A549 (cell line): ENCODE results near the gene POLR1E. TPM values are rescaled to one million over a fixed set of nuclear protein-coding genes. Genes with fewer than 3 reads are reported as not detected.

Experiments
- ATAC-seq, 2 experiments: fragments of 200-7000 bp in 1 of 2; fragments of >200 bp in 1 of 2; cut with Nextera tagmentation in 1 of 2; cut with Tn5 transposase in 1 of 2; 3 replicates each; pipeline versions ENCODE4 v1.8.0 to v1.9.1; 2018 to 2020; ENCODE audit warnings: mild to moderate bottlenecking in 1 of 2, moderate library complexity in 1 of 2
- CTCF ChIA-PET: fragments of 300-600 bp; sonication (Branson Sonifier 250); formaldehyde crosslinking; extraction: SDS; loops from one replicate; lab custom pipeline; 2021; ENCODE audit warnings: antibody characterized with exemption, inconsistent platforms; lab: Yijun Ruan, JAX
- POLR2A ChIA-PET: fragments of 350-600 bp; formaldehyde crosslinking; extraction: SDS; loops from one replicate; lab custom pipeline; 2021; ENCODE audit warnings: antibody characterized with exemption, inconsistent platforms; lab: Yijun Ruan, JAX
- DNase-seq, 2 experiments: peaks; one replicate each; pipeline versions ENCODE4 v3.0.0 to v3.0.0-alpha.2; 2011 to 2016; ENCODE audit warnings: low read depth in 1 of 2, low spot score in 1 of 2
- FAIRE-seq: peaks from 2 replicates; lab custom pipeline; 2011; peaks lifted over from hg19 to GRCh38; lab: Jason Lieb, UNC
- H3K27ac ChIP-seq, 2 experiments: fragments of >200 bp; sonication (Bioruptor Twin); formaldehyde crosslinking; 3 replicates each; pipeline ENCODE4 v1.5.1; 2016 to 2017
- H3K4me1 ChIP-seq: fragments of >200 bp; sonication (Bioruptor Twin); formaldehyde crosslinking; 3 replicates; pipeline ENCODE4 v1.6.1; 2016
- H3K4me2 ChIP-seq: fragments of >200 bp; sonication (Bioruptor Twin); formaldehyde crosslinking; 3 replicates; pipeline ENCODE4 v1.6.1; 2016
- H3K4me3 ChIP-seq: fragments of >200 bp; sonication (Bioruptor Twin); formaldehyde crosslinking; 3 replicates; pipeline ENCODE4 v1.5.1; 2016
- H3K9me3 ChIP-seq: fragments of >200 bp; sonication (Bioruptor Twin); formaldehyde crosslinking; 3 replicates; pipeline ENCODE4 v1.6.1; 2016
- CEBPB ChIP-seq, 2 experiments: fragments of >200 bp in 1 of 2; sonication (Bioruptor Twin) in 1 of 2; formaldehyde crosslinking in 1 of 2; IDR thresholded peaks; 2 replicates each; pipeline ENCODE4 v1.6.1; 2012 to 2016
- CHD4 ChIP-seq: fragments of 200-600 bp; sonication (generic); IDR thresholded peaks from 2 replicates; pipeline ENCODE4 v1.6.1; 2016; ENCODE audit warnings: antibody characterized with exemption, mild to moderate bottlenecking, borderline replicate concordance
- ESRRA ChIP-seq: fragments of 150-350 bp; IDR thresholded peaks from 2 replicates; pipeline ENCODE4 v1.6.1; 2014; ENCODE audit warnings: mild to moderate bottlenecking, low read length, borderline replicate concordance
- GATA3 ChIP-seq: IDR thresholded peaks from 2 replicates; pipeline ENCODE4 v1.6.1; 2012; ENCODE audit warnings: borderline replicate concordance
- KDM5A ChIP-seq: fragments of 200-600 bp; sonication (generic); IDR thresholded peaks from 2 replicates; pipeline ENCODE4 v1.6.1; 2016; ENCODE audit warnings: antibody characterized with exemption, mild to moderate bottlenecking
- MAFK ChIP-seq: fragments of 450-650 bp; IDR thresholded peaks from 2 replicates; pipeline ENCODE4 v1.6.1; 2014; ENCODE audit not compliant: partially characterized antibody
- MYC ChIP-seq: IDR thresholded peaks from 2 replicates; pipeline ENCODE4 v1.6.1; 2012; ENCODE audit warnings: mild to moderate bottlenecking, inconsistent platforms, low read length, improper control_type of control experiment, borderline replicate concordance
- NFE2L2 ChIP-seq: fragments of 150-350 bp; conservative IDR thresholded peaks from 2 replicates; pipeline ENCODE4 v1.6.1; 2014; ENCODE audit warnings: low read length
- RCOR1 ChIP-seq: fragments of 150-350 bp; IDR thresholded peaks from 2 replicates; pipeline ENCODE4 v1.6.1; 2014; ENCODE audit warnings: antibody characterized with exemption, low read length, low read depth
- RFX5 ChIP-seq: fragments of 450-650 bp; IDR thresholded peaks from 2 replicates; pipeline ENCODE4 v1.7.1; 2014; ENCODE audit warnings: antibody characterized with exemption, mild to moderate bottlenecking, moderate library complexity
- TP53 ChIP-seq: fragments of 250-450 bp; sonication (Bioruptor Pico); IDR thresholded peaks from 2 replicates; pipeline ENCODE4 v1.5.0; 2021; ENCODE audit warnings: mild to moderate bottlenecking, moderate library complexity
- ZSCAN20 ChIP-seq: fragments of 250-450 bp; sonication (Bioruptor Pico); IDR thresholded peaks from 2 replicates; pipeline ENCODE4 v1.8.0; 2022; ENCODE audit warnings: mild to moderate bottlenecking, moderate library complexity
- WGBS: methylation state at CpG from one replicate; pipeline ENCODE4 v1.1.6; 2017; ENCODE audit errors: missing lambda C conversion rate; 5-methylcytosine and 5-hydroxymethylcytosine counted together
- polyA plus RNA-seq, 4 experiments: library from polyadenylated mRNA; depleted of rRNA in 3 of 4; stranded (reverse); fragments of >200 nt; fragmentation: RNase III in 1 of 4; extraction: RNeasy Plus Mini Kit Qiagen cat#74134 plus additional on column Dnase treatment in 1 of 4; gene quantifications; 2 replicates in 3 of 4; 3 replicates in 1 of 4; pipeline ENCODE4 v1.2.3, GENCODE V29; 2011 to 2017
- TF ChIP-seq, protein P1 (sequence below): fragments of >200 bp; sonication (Bioruptor Twin); formaldehyde crosslinking; IDR thresholded peaks from 2 replicates; pipeline ENCODE4 v1.6.1; 2016
- TF ChIP-seq, protein P2 (sequence below): fragments of >200 bp; sonication (Bioruptor Twin); formaldehyde crosslinking; IDR thresholded peaks from 3 replicates; pipeline ENCODE4 v1.6.1; 2016
- TF ChIP-seq, protein P3 (sequence below): IDR thresholded peaks from 2 replicates; pipeline ENCODE4 v1.6.1; 2012

POLR1E gene
- polyA plus RNA-seq, 2 of the 4 experiments (the other 2 are of a cell fraction) = 41.9 to 47.2 TPM

DNA sequence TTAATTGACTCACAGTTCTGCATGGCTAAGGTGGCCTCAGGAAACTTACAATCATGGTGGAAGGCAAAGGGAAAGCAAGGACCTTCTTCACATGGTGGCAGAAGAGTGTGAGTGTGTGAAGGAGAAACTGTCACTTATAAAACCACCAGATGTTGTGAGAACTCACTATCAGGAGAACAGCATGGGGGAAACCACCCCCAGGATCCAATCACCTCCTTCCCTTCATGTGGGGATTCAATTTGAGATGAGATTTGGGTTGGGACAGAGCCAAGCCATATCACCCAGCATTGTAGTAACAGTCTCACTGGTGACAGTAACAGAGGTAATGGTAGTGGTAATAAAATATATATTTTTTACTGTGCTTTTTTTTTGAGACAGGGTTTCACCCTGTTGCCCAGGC lies 38.6 kb upstream of the POLR1E start (continued):
- TF ChIP-seq CEBPB (IDR thresholded peaks at IDR 0.05) = no peak

DNA sequence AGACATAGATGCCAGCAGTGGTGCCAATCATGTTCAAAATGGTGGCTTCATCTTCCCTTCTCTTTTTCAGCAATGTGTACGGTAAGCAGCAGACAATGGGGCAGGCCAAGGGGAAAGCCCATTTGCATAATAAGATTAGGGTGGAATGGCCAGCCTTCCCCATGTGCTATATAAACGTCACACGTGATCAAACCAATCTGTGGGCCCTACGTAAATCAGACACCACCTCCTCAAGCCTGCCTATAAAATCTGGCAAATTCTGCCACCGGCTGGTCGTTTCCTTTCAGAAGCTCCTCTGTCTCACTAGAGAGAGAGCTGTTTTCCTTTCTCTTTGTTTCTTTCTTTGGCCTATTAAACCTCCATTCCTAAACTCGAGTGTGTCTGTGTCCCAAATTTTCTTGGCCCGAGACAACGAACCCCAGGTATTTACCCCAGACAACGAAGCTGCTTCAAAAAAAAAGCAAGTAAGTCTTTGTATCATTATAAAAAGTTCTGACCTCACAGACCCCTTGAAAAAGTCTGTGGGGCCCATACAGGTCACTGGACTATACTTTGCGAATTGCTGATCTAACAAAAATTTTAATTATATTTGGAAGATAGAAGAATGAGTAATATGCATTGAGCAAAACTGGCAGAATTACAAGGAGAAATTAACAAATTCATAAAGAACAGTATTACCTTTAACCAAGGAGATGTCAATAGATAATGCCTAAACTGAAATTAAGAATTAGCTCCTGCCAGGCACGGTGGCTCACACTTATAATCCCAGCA lies 35.7 kb upstream of the POLR1E start:
- ChIA-PET POLR2A (interaction anchor here (0.9 to 1.1 kb wide), 2 partner anchors 15 kb away, joined by 3 read pairs; partner anchors contain the start of gene ZBTB5), CTCF (interaction anchor here (0.6 to 1.9 kb wide), 6 partner anchors 8 to 149 kb away, joined by 3 to 7 read pairs (median 3); no protein-coding TSS in a partner anchor)
- Histone ChIP-seq H3K4me1 (peaks cover 35% of the 10 kb centered on the region), H3K4me3 (no peak overlapping the region), H3K27ac (no peak overlapping the region), H3K9me3 (no peaks in the 10 kb centered on the region), H3K4me2 (no peak overlapping the region)
- FAIRE-seq (no peak), ATAC-seq (no peak), DNase-seq (no peak)
- WGBS = 93% methylated on average over 12 of the region's 12 CpGs
- TF ChIP-seq RFX5 = no peak
- TF ChIP-seq, protein P1, sequence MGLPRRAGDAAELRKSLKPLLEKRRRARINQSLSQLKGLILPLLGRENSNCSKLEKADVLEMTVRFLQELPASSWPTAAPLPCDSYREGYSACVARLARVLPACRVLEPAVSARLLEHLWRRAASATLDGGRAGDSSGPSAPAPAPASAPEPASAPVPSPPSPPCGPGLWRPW = no peak
- TF ChIP-seq, protein P2, sequence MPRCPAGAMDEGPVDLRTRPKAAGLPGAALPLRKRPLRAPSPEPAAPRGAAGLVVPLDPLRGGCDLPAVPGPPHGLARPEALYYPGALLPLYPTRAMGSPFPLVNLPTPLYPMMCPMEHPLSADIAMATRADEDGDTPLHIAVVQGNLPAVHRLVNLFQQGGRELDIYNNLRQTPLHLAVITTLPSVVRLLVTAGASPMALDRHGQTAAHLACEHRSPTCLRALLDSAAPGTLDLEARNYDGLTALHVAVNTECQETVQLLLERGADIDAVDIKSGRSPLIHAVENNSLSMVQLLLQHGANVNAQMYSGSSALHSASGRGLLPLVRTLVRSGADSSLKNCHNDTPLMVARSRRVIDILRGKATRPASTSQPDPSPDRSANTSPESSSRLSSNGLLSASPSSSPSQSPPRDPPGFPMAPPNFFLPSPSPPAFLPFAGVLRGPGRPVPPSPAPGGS = no peak
- no peak for TF ChIP-seq NFE2L2
- TF ChIP-seq ZSCAN20 = no peak
- peak; percentile 71 for TF ChIP-seq MAFK
- no peak for TF ChIP-seq KDM5A

DNA sequence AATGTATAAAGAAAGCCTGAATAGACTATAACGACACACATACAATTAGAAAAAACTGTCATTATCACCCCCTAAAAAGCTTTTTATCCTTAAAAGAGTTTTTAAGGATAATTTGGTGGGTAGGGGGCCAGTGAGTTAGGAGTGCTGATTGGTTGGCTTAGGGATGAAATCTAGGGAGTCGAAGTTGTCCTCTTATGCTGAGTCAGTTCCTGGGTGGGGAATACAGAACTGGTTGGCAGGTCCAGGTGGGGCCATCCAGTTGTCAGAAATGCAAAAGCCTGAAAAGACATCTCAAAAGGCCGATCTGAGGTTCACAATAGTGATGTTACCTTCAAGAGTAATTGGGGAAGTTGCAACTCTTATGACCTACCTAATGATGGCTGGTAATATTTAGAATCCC lies 34.1 kb upstream of the POLR1E start:
- CTCF ChIA-PET = interaction anchor here (0.6 to 1.9 kb wide), 3 partner anchors 10 to 37 kb away, joined by 3 to 7 read pairs (median 3); no protein-coding TSS in a partner anchor
- POLR2A ChIA-PET = interaction anchor here (2.0 kb wide), 1 partner anchor 14 kb away, joined by 14 read pairs; the partner anchor contains the start of gene ZBTB5
- ATAC-seq (no peak), FAIRE-seq (no peak), DNase-seq (no peak)
- Histone ChIP-seq H3K4me2 (no peak overlapping the region), H3K9me3 (no peaks in the 10 kb centered on the region), H3K4me3 (no peak overlapping the region), H3K27ac (no peak overlapping the region), H3K4me1 (peaks cover 41% of the 10 kb centered on the region; the same call in 2 of the 3 replicates)
- TF ChIP-seq, protein P1 = no peak
- TF ChIP-seq ZSCAN20 (no peak), CHD4 (no peak), TP53 (CRISPR knock-in tag) (no peak), MAFK (peak; percentile 20)
- 79% methylated on average over 3 of the region's 3 CpGs for WGBS

DNA sequence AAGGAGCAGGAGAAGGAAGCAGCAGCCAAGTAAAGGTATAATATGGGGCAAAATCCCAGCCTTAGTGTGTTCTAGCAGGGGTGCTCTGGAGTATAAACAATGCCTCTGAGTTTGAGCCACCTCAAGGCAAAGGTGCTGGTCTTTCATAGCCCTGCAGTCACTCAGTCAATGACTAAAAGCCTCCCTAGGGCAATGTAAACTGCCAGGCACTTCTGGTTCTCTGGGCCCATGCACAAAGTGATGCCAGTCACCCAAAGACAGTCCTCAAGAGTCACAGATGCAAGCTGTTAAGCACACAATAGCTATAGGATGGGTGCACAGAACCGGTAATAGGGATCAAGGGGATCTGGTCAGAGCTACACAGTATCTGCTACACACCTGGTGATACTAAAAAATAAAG lies 33.1 kb upstream of the POLR1E start:
- Histone ChIP-seq H3K4me1 (peaks cover 50% of the 10 kb centered on the region), H3K9me3 (no peaks in the 10 kb centered on the region), H3K4me2 (no peak overlapping the region), H3K4me3 (no peak overlapping the region), H3K27ac (no peak overlapping the region)
- CTCF ChIA-PET = interaction anchor here (1.0 to 1.3 kb wide), 3 partner anchors 11 to 37 kb away, joined by 3 read pairs; no protein-coding TSS in a partner anchor
- 82% methylated on average over 1 of the region's 1 CpG for WGBS
- TF ChIP-seq ESRRA = no peak
- TF ChIP-seq CEBPB (IDR thresholded peaks at IDR 0.05) = no peak
- POLR2A ChIA-PET = interaction anchor here (2.0 kb wide), 1 partner anchor 13 kb away, joined by 14 read pairs; the partner anchor contains the start of gene ZBTB5
- FAIRE-seq = no peak
- DNase-seq = no peak
- ATAC-seq = peak in 1 of 2 experiments; percentile 37; a peak in 3 of 6 replicates

DNA sequence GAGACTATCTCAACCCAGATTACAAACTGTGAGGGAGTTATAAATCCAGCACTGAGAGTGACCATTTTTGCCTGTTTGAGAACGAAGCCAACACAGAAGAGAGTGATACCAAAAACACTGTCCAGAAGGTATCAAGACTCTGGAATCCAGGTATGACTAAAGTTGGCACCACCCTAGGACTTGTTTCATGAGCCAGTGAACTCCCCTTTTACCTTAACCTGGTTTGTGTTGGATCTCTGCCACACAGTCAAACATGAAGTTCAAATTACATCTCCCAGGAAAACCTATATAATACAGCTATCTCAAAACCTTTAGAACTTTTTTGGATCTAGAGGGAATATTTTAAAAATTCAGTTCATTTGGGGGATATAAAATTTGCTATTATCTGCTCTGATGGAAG lies 31.9 kb upstream of the POLR1E start:
- no peak overlapping the region for H3K27ac ChIP-seq
- DNase-seq = no peak
- no peak overlapping the region for H3K4me3 ChIP-seq
- POLR2A ChIA-PET = no interaction called here
- no peak for FAIRE-seq
- H3K4me1 ChIP-seq = peaks cover 57% of the 10 kb centered on the region
- CTCF ChIA-PET = interaction anchor here (1.3 kb wide), 1 partner anchor 9 kb away, joined by 3 read pairs; no protein-coding TSS in a partner anchor
- H3K4me2 ChIP-seq = 0 out of 3 replicates have a peak overlapping the region, but pooled peaks have one; percentile 32
- TF ChIP-seq MYC = no peak
- TF ChIP-seq, protein P3, sequence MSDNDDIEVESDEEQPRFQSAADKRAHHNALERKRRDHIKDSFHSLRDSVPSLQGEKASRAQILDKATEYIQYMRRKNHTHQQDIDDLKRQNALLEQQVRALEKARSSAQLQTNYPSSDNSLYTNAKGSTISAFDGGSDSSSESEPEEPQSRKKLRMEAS = no peak
- TF ChIP-seq RCOR1 = no peak
- TF ChIP-seq GATA3 = no peak
- H3K9me3 ChIP-seq = no peaks in the 10 kb centered on the region
- ATAC-seq = no peak
- 89% methylated on average over 1 of the region's 1 CpG for WGBS
